IMR-90 (cell line): ENCODE measurements around the gene JKAMP. TPM values are rescaled to one million over a fixed set of nuclear protein-coding genes. Genes with fewer than 3 reads are reported as not detected.

Experiments used
- ATAC-seq: fragments of 200-7000 bp; cut with Tn5 transposase; 2 replicates; pipeline ENCODE4 v1.9.1; 2020; ENCODE audit warnings: low read depth, mild to moderate bottlenecking, moderate library complexity
- BruUV-seq: library from RNA; stranded (reverse); fragments of 400-500 nt; replicated peaks from 2 replicates; lab custom pipeline; 2021; lab: Mats Ljungman, UMichigan
- CTCF ChIA-PET: fragments of 300-600 bp; formaldehyde crosslinking; extraction: SDS; loops from one replicate; lab custom pipeline; 2021; ENCODE audit warnings: antibody characterized with exemption; lab: Yijun Ruan, JAX
- POLR2A ChIA-PET: fragments of 300-600 bp; sonication (Branson Sonifier 250); formaldehyde crosslinking; loops from one replicate; lab custom pipeline; 2022; ENCODE audit warnings: antibody characterized with exemption; ENCODE audit not compliant: unreplicated experiment; lab: Charles Lee
- DNase-seq: peaks from one replicate; pipeline ENCODE4 v3.0.0; 2013
- H2AFZ ChIP-seq: replicated peaks from 2 replicates; pipeline ENCODE3; 2013; ENCODE audit warnings: low read length, mild to moderate bottlenecking; ENCODE audit not compliant: poor library complexity
- H2AK5ac ChIP-seq: 2 replicates; pipeline ENCODE4 v1.6.1; 2013; ENCODE audit warnings: low read depth, low read length, inconsistent platforms
- H2AK9ac ChIP-seq: replicated peaks from 2 replicates; pipeline ENCODE3; 2013; ENCODE audit warnings: mild to moderate bottlenecking, low read depth, low read length, moderate library complexity; ENCODE audit not compliant: poor library complexity
- H2BK120ac ChIP-seq: 2 replicates; pipeline ENCODE4 v1.6.1; 2013; ENCODE audit warnings: low read depth, low read length, inconsistent platforms
- H2BK15ac ChIP-seq: 3 replicates; pipeline ENCODE4 v1.6.1; 2013; ENCODE audit warnings: low read depth, low read length, inconsistent platforms
- H2BK20ac ChIP-seq: 2 replicates; pipeline ENCODE4 v1.6.1; 2013; ENCODE audit warnings: low read depth, mild to moderate bottlenecking, inconsistent platforms, low read length, moderate library complexity
- H2BK5ac ChIP-seq: 2 replicates; pipeline ENCODE4 v1.6.1; 2013; ENCODE audit warnings: mild to moderate bottlenecking, low read depth, low read length, inconsistent platforms; ENCODE audit not compliant: poor library complexity, severe bottlenecking
- H3K14ac ChIP-seq: replicated peaks from 2 replicates; pipeline ENCODE4 v1.6.1; 2013; ENCODE audit warnings: low read depth, low read length, inconsistent platforms
- H3K18ac ChIP-seq: 2 replicates; pipeline ENCODE4 v1.6.1; 2013; ENCODE audit warnings: low read depth, low read length, control low read depth
- H3K23ac ChIP-seq: 2 replicates; pipeline ENCODE4 v1.6.1; 2013; ENCODE audit warnings: low read depth, low read length, inconsistent platforms
- H3K27ac ChIP-seq: 2 replicates; pipeline ENCODE4 v1.5.1; 2013; ENCODE audit warnings: mild to moderate bottlenecking, control low read depth, low read length; ENCODE audit not compliant: insufficient read depth
- H3K27me3 ChIP-seq: 2 replicates; pipeline ENCODE4 v1.6.1; 2013; ENCODE audit warnings: low read length; ENCODE audit not compliant: control insufficient read depth, insufficient read depth
- H3K36me3 ChIP-seq: 2 replicates; pipeline ENCODE4 v1.6.1; 2013; ENCODE audit warnings: low read length, mixed read lengths; ENCODE audit not compliant: control insufficient read depth, insufficient read depth
- H3K4ac ChIP-seq: 2 replicates; pipeline ENCODE4 v1.6.1; 2013; ENCODE audit warnings: low read depth, low read length, inconsistent platforms
- H3K4me1 ChIP-seq: 2 replicates; pipeline ENCODE4 v1.6.1; 2013; ENCODE audit warnings: low read length, mixed read lengths; ENCODE audit not compliant: control insufficient read depth, insufficient read depth
- H3K4me2 ChIP-seq: 2 replicates; pipeline ENCODE4 v1.6.1; 2013; ENCODE audit warnings: low read depth, mild to moderate bottlenecking, control low read depth, low read length, moderate library complexity
- H3K4me3 ChIP-seq: 2 replicates; pipeline ENCODE4 v1.5.1; 2013; ENCODE audit warnings: low read depth, mild to moderate bottlenecking, control low read depth, low read length, moderate library complexity; ENCODE audit not compliant: insufficient read depth
- H3K56ac ChIP-seq: 2 replicates; pipeline ENCODE4 v1.6.1; 2013; ENCODE audit warnings: low read length, inconsistent platforms; ENCODE audit not compliant: insufficient read depth; ENCODE audit errors: extremely low read depth
- H3K79me1 ChIP-seq, 2 experiments: 2 replicates each; pipeline ENCODE4 v1.6.1; 2013; ENCODE audit warnings: low read length in 2 of 2, inconsistent platforms in 1 of 2, low read depth in 1 of 2
- H3K9ac ChIP-seq: 2 replicates; pipeline ENCODE4 v1.6.1; 2013; ENCODE audit warnings: low read depth, low read length, control low read depth
- H3K9me1 ChIP-seq: 2 replicates; pipeline ENCODE4 v1.6.1; 2013; ENCODE audit warnings: low read length, inconsistent platforms; ENCODE audit not compliant: insufficient read depth
- H3K9me3 ChIP-seq: 2 replicates; pipeline ENCODE4 v1.6.1; 2013; ENCODE audit warnings: low read length; ENCODE audit not compliant: control insufficient read depth, insufficient read depth
- H4K20me1 ChIP-seq: 2 replicates; pipeline ENCODE4 v1.6.1; 2013; ENCODE audit warnings: low read length, inconsistent platforms; ENCODE audit not compliant: insufficient read depth
- H4K5ac ChIP-seq: 2 replicates; pipeline ENCODE4 v1.6.1; 2013; ENCODE audit warnings: mild to moderate bottlenecking, low read depth, low read length, control low read depth
- H4K8ac ChIP-seq, 2 experiments: 2 replicates each; pipeline ENCODE4 v1.6.1; 2013; ENCODE audit warnings: low read depth in 2 of 2, low read length in 2 of 2, control low read depth in 1 of 2, inconsistent platforms in 1 of 2
- H4K91ac ChIP-seq: 2 replicates; pipeline ENCODE4 v1.6.1; 2013; ENCODE audit warnings: low read depth, low read length, inconsistent platforms; ENCODE audit not compliant: insufficient read depth
- BHLHE40 ChIP-seq: fragments of 150-350 bp; IDR thresholded peaks from 2 replicates; pipeline ENCODE4 v1.6.1; 2016; ENCODE audit warnings: mild to moderate bottlenecking, low read depth, low read length
- CEBPB ChIP-seq: IDR thresholded peaks from 2 replicates; pipeline ENCODE4 v1.6.1; 2012; ENCODE audit warnings: low read depth, low read length, improper control_type of control experiment
- CHD1 ChIP-seq: IDR thresholded peaks from 2 replicates; pipeline ENCODE4 v1.6.1; 2012; ENCODE audit warnings: low read depth, low read length, improper control_type of control experiment
- ELK1 ChIP-seq: fragments of 150-350 bp; IDR thresholded peaks from 2 replicates; pipeline ENCODE4 v1.6.1; 2016; ENCODE audit warnings: low read depth, mild to moderate bottlenecking, low read length, moderate library complexity, borderline replicate concordance
- FOS ChIP-seq: fragments of 150-350 bp; IDR thresholded peaks from 2 replicates; pipeline ENCODE4 v1.6.1; 2016; ENCODE audit warnings: low read depth, low read length
- NFE2L2 ChIP-seq: fragments of 150-350 bp; IDR thresholded peaks from 2 replicates; pipeline ENCODE4 v1.6.1; 2016; ENCODE audit warnings: low read depth, mild to moderate bottlenecking, low read length
- RAD21 ChIP-seq: IDR thresholded peaks from 2 replicates; pipeline ENCODE4 v1.6.1; 2012; ENCODE audit warnings: low read length, improper control_type of control experiment
- RFX5 ChIP-seq: IDR thresholded peaks from 2 replicates; pipeline ENCODE4 v1.8.0; 2012; ENCODE audit warnings: low read depth, mild to moderate bottlenecking, low read length, moderate library complexity
- USF2 ChIP-seq: fragments of 150-350 bp; IDR thresholded peaks from 2 replicates; pipeline ENCODE4 v1.6.1; 2017; ENCODE audit warnings: mild to moderate bottlenecking, antibody characterized with exemption, low read length, low read depth
- WGBS, 2 experiments: methylation state at CpG; one replicate each; pipeline versions ENCODE4 v1.1.5 to v1.1.7; 2013; ENCODE audit warnings: missing lambda C conversion rate in 2 of 2; ENCODE audit not compliant: insufficient read length in 1 of 2; ENCODE audit errors: extremely low coverage in 2 of 2; 5-methylcytosine and 5-hydroxymethylcytosine counted together
- dilution Hi-C: fragments of 300-500 bp; cut with HindIII; formaldehyde crosslinking; loops from one replicate; pipeline ENCODE4 v1.14.3; 2018; ENCODE audit warnings: low sequenced_read_pairs; ENCODE audit not compliant: unreplicated experiment
- in situ Hi-C: fragments of 300-500 bp; cut with MboI; formaldehyde crosslinking; loops from 3 replicates; pipeline ENCODE4 v1.14.3; 2019; ENCODE audit warnings: low sequenced_read_pairs, inconsistent platforms, mixed read lengths
- intact Hi-C: fragments of 100-400 bp; cut with micrococcal nuclease; formaldehyde crosslinking; loops from 2 replicates; pipeline ENCODE4 v1.10.0; 2022
- polyA plus RNA-seq, 3 experiments: library from polyadenylated mRNA; depleted of rRNA; stranded (reverse); fragments of >200 nt; gene quantifications; 2 replicates each; pipeline ENCODE4 v1.2.3, GENCODE V29; 2012; ENCODE audit warnings: low replicate concordance in 1 of 3
- total RNA-seq: library from RNA; depleted of rRNA; stranded (reverse); fragments of >200 nt; gene quantifications from 2 replicates; pipeline ENCODE4 v1.2.3, GENCODE V29; 2012

JKAMP gene
- total and polyA plus RNA-seq, 2 of the 4 experiments (the other 2 are of a cell fraction) = 62.2 to 101 TPM

GRCh38 chr14:59500732-59501131 lies 16.4 kb downstream of the JKAMP start:
- no peak overlapping the region for H3K27ac ChIP-seq
- H2BK120ac ChIP-seq = no peak overlapping the region
- H4K20me1 ChIP-seq = no peaks in the 10 kb centered on the region
- H3K27me3 ChIP-seq = no peaks in the 10 kb centered on the region
- peaks cover 18% of the 10 kb centered on the region for H3K36me3 ChIP-seq
- dilution Hi-C loops (no loop called here), in situ Hi-C loops (no loop called here), intact Hi-C loops (no loop called here)
- CTCF ChIA-PET = interaction anchor here (1.4 kb wide), 1 partner anchor 11 kb away, joined by 4 read pairs; no protein-coding TSS in a partner anchor
- H3K9ac ChIP-seq = no peak overlapping the region
- no peak overlapping the region for H3K18ac ChIP-seq
- H4K91ac ChIP-seq = no peak overlapping the region
- no peak overlapping the region for H2AK5ac ChIP-seq
- no peak overlapping the region for H3K4ac ChIP-seq
- H3K14ac ChIP-seq = no peak overlapping the region
- POLR2A ChIA-PET = no interaction called here
- H2BK15ac ChIP-seq = no peak overlapping the region
- H4K5ac ChIP-seq = no peak overlapping the region
- H3K79me1 ChIP-seq = peaks cover 10% of the 10 kb centered on the region in 2 experiments; a peak in 2 of 4 replicates
- H3K4me1 ChIP-seq = no peaks in the 10 kb centered on the region
- ATAC-seq (no peak), DNase-seq (no peak)
- H3K9me3 ChIP-seq = no peaks in the 10 kb centered on the region
- no peak overlapping the region for H3K23ac ChIP-seq
- H2AFZ ChIP-seq = no peak overlapping the region
- no TSS peak for BruUV-seq
- no peak overlapping the region for H2BK20ac ChIP-seq
- H2BK5ac ChIP-seq = no peak overlapping the region
- no CpG with 5 or more reads among the region's 3 CpGs for WGBS, 2 experiments
- no peak overlapping the region for H2AK9ac ChIP-seq
- TF ChIP-seq USF2 (no peak), NFE2L2 (no peak), FOS (no peak), RAD21 (no peak), RFX5 (no peak), CHD1 (no peak), BHLHE40 (no peak), ELK1 (no peak), CEBPB (no peak)
- H3K4me3 ChIP-seq = no peak overlapping the region
- no peaks in the 10 kb centered on the region for H3K9me1 ChIP-seq
- H4K8ac ChIP-seq = no peak overlapping the region
- no peak overlapping the region for H3K56ac ChIP-seq
- no peak overlapping the region for H3K4me2 ChIP-seq
